G401 (cell line): ENCODE data around the gene GLB1L. TPM values are rescaled to one million over a fixed set of nuclear protein-coding genes. Genes with fewer than 3 reads are reported as not detected.
"Not testable (repeated sequence)": the region's sequence is repeated elsewhere in the genome, so short reads cannot be mapped to it uniquely, and the experiment has no call there.

Source experiments
- DNase-seq: peaks from one replicate; pipeline ENCODE4 v3.0.0-alpha.2; 2015; ENCODE audit warnings: low spot score
- in situ Hi-C: cut with HindIII; loops from 2 replicates; pipeline ENCODE4 v1.10.0; 2016; ENCODE audit warnings: low sequenced_read_pairs, mixed read lengths
- total RNA-seq: library from RNA; depleted of rRNA; stranded (reverse); fragments of >200 nt; shearing (Covaris generic); gene quantifications from 2 replicates; pipeline ENCODE4 v1.2.3, GENCODE V29; 2014

GLB1L gene
- total RNA-seq, 1 experiment from 2014 or later = 6.4 TPM

DNA sequence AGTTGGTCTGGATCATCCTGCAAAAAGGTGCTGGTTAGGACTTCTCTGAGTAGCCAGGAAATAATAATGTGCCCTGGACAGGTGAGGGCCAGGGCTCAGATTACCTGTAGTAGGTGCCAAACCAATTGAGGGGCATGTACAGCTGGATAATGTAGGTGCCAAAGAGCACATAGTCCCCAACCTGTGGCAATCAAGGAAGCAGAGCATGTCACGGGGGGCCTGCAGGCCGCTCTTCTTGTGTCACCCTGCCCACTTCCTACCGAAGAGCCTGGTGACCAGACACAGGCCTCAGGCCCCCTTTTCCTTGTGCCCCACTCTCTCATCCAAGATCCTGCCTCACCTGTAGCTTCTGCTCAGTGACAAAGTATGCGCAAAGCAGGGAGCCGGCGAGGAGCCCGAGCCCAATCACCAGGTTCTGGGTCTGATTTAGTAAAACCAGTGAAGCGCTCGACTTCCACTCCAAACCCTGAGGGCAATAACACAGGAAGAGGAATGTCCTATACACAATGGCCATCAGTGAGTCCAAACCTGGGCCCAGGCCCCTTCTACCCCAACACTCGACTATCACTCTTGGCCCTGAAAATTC is 31.7 kb downstream of the GLB1L start:
- in situ Hi-C loops = no loop called here
- no peak for DNase-seq

DNA sequence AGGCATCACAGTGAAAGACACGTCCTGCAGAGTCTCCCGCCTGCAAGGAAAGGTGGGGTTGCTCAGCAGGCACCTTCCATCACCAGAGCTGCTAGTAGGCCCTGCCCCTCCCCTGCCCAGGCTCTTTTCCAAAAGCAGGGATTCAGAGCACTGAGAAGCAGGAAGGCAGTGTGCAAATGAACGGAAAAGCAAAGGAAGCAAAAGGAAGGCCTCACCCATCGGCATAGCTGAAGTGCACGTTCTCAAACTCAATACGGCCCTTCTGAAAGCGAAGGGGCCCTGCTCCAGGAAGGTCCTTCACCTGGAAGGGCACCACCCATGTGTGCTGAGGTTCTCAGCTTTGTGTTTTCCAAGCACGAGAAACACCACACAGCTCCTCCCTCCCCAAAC is 32.2 kb downstream of the GLB1L start:
- in situ Hi-C loops = no loop called here
- DNase-seq = no peak

DNA sequence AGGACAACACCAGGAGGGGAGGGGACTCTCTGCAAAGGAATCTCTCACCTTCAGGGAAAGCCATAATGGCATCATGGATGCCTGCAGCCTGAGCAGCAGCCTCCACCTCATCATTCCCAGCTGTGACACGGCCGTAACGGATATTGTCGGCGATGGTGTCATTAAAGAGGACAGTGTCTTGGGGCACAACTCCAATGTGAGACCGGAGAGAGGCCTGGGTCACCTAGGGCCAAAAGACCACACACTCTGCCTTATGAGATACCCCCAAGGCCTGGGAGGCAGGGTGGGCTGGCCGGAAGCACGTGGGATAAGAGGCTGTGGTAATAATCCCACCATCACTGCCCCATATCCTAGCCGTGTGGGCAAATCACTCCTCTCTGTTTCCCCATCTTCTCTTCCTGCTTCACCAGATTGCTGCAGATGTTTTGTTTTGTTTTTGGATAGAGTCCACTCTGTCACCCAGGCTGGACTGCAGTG is 34.3 kb downstream of the GLB1L start:
- DNase-seq = no peak
- in situ Hi-C loops = no loop called here

DNA sequence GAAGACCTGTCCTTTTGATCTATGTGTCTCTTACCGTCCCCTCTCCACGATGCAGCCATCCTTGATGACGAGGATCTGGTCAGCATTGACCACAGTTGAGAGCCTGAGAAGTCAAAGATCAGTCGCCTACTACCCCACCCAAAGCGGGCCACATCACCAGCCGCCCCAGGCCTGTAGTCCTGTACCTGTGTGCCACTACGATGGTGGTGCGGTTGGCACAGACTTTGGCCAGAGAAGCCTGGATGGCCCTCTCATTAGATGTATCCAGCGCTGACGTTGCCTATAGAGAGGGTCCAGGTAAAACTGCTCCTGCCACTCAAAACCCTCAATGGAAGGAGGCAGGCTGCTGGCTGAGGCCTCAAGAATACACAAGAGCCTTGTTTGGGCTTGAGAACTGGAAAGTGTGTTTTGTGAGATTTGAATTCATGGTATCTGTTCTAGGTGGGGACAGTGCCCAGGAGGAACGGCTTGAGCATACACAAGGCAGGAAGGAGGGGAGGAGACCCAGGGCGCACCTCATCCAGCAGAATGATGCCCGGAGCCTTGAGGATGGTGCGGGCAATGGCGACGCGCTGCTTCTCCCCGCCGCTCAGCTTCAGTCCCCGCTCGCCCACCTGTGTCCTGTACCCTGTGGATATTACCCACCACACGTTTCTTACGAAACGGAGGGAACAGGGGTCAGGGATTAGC is 34.9 kb downstream of the GLB1L start:
- in situ Hi-C loops = no loop called here
- DNase-seq = no peak

DNA sequence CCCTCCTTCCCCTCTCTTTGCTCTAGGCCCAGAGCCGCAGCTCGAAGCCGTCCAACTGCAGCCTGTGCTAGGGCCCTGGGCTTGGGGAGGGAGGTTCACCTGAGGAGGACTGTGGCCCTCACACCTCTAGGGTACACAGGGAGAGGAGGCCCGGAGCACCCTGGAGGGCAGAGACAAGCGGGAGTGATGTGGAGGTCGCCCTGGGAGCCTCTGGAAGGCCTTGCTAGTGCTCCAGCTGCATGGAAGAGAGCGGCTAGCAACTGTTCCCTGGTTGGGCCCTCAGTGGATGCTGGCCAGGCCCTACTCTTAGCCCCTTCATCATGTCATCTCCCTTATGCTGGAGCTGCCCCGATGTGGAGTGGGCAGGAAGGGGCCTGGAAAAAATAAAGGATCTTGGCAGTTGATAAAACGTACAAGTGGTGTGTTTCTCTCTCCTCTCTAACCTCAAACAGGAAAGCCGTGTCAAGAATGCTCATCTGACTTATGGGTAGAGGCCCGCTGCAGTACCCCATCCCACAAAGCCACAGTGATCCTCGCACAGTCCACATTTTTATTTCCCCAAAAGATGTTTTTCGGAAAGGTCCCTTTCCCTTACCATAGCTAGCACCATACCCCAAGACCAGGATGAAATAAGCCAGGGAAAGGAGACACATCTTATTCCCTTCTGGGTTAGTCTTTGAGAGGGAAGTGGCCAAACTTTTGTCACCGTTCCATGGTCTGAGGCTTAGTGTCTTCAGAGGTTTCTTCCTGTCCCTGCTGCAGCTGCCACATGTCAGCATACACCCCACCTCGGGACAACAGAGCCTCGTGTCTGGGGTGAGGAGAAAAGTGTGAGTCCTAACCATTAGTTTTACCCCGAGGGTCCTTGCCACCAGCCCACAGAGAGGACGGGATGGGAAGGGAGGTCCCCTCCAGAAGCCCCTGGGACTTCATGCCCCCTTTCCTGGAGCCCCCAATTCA is 35.7 kb downstream of the GLB1L start:
- in situ Hi-C loops = no loop called here
- DNase-seq = no peak

DNA sequence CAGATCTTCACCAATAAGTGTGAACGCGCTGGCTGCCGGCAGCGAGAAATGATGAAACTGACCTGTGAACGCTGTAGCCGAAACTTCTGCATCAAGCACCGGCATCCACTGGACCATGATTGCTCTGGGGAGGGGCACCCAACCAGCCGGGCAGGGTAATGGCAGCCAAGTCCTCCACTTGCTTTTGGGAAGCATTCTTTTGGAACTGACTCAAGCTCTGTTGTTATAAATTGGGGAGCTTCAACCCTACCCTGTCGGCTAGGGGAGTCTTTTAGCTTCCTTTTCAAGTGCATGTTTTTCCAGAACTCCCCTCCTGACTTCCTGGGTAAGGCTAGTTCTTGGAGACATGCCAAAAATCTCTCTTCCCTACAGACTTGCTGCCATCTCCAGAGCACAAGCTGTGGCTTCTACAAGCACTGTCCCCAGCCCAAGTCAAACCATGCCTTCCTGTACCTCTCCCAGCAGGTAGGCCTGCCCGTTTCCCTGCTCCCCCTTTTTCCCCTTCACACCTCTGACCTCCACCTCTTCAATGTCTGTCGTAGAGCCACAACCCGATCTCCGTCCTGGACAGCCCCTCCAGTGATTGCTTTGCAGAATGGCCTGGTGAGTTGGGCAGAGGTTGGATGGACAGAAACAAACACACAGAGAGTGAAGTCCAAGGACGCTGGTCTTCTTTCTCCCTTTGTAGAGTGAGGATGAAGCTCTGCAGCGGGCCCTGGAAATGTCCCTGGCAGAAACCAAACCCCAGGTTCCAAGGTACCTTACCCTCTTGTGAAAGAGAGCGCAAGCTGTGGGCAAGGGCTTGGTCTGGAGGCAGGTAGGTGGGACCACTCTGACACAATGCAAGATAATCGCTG is 37.1 kb downstream of the GLB1L start:
- in situ Hi-C loops = no loop called here
- DNase-seq = peak; percentile 56

DNA sequence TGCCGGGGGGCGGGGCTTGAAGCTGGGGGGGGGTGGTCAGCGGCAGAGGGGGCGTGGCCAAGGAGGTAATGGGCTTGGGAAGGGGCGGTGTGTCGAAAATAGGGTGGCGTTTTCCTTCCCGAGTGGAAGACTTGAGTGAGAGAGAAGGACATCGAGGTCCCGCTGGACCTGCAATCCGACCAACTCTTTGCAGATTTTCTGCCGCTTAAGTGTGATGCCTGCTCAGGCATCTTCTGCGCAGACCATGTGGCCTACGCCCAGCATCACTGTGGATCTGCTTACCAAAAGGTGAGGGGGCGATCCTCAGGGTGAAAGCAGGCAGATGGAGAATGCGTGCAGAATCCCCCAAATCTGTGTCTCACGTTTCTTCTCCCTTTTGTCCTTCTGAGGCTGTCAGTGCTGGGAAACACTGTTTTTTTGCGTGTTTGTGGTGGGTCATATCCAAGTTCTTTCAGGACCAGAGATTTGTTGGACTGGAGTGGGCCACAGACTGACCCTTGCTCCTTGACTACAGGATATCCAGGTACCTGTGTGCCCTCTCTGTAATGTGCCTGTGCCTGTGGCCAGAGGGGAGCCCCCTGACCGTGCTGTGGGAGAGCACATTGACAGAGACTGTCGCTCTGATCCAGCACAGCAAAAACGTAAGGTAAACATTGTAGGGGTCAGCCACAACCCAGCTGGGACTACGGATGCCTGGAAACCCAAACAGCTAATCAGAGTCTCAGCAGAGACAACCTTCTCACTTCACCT is 37.9 kb downstream of the GLB1L start:
- in situ Hi-C loops = no loop called here

DNA sequence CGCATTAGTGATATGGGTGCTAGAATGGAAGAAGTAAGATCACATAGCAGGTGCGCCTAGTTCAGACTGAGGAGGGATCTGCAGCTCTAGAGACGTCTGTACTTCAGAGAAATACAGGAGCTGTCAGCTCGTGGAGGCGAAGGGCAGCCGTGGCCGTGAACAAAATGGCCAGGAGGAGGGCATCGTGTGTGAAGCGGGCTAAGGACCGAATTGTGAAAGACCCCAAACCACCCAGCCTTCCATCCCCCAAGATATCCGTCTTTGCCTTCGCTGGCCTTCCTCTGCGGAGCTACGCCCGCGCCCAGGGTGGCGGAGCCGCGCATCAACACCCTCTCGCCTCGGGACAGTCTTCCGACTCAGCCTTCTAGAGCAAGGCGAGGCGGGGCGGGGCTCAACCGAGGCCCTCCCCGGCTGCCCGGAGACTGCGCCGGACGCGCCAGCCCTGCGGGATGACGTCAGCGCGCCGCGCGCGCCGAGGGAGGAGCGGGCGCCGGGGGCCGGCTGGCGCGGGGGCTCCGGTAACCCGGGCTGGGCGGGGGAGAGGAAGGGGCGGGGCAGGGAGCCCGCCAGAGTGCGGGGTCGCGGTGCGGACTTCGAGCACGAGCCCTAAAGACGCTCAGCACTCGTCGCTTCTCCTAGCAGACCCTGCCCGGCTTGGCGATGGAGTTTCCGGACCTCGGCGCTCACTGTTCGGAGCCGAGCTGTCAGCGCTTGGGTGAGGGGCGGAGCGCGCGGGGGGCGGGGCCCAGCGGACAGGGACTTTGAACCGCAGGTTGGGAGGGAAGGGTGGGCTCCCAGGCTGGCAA is 38.7 kb downstream of the GLB1L start, which contains the start of gene ZFAND2B:
ZFAND2B (plus strand) TSS at position 455 of the 806 bp plus-strand sequence; CDS start at position 661, 206 bp downstream.
- in situ Hi-C loops = no loop called here
- peak; percentile 94 for DNase-seq

More for the DNA sequence above, 37.9 kb downstream of the GLB1L start:
- peak; percentile 75 for DNase-seq

DNA sequence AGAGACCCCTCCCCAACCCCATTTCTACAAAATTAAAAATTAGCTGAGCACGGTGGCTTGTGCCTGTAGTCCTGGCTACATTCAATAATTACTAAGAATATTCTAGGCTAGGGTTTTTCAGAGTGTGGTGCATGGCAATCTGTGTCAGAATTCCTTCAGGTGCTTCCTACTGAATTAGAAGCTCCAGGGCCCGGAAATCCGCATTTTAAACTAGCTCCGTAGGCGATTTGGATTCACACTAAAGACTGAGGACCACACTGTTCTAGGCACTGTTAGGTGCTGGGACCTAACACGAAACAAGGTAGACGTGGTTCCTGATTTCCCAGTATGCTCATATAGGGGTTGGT is 39.3 kb downstream of the GLB1L start:
- in situ Hi-C loops = no loop called here
- DNase-seq = no peak

DNA sequence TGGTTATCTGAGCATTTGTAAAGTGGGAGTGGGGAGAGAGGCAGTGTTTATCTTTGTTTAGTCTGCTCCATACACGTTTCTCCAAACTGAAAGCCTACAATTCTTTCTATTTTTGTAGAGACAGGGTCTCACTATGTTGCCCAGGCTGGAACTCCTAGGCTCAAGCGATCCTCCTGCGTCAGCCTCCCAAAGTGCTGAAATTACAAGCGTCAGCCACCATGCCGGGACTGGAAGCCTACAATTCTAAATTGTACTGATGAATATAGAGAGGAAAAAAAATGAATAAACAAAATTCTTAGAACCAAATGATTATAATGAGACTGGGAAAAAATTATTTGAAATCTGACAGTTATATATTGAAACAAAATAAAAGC is 40.1 kb downstream of the GLB1L start:
- no peak for DNase-seq
- in situ Hi-C loops = no loop called here

DNA sequence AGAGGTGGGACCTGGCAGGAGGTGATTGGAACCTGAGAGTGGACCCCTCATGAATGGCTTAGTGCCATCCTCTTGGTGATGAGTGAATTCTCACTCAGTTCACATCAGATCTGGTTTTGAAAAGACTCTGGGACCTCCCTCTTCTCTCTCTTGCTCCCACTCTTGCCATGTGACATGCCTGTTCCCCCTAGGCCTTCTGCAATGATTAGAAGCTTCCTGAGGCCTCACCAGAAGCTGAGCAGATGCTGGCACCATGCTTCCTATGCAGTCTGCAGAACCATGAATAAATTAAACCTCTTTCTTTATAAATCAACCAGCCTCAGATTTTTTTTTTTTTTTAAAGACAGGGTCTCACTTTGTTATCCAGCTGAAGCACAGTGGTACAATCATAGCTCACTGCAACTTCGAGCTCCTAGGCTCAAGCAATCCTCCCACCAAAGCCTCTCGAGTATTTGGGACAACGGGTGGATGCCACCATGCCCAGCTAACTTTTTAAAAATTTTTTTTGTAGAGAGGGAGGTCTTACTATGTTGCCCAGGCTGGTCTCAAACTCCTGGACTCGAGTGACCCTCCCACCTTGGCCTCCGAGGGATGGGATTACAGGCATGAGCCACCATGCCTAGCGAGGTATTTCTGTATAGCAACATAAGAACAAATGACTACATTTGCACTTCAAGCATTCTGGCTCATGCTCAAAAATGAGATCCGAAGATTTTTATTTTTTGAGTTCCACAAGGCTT is 40.6 kb downstream of the GLB1L start:
- in situ Hi-C loops = no loop called here
- DNase-seq = no peak

DNA sequence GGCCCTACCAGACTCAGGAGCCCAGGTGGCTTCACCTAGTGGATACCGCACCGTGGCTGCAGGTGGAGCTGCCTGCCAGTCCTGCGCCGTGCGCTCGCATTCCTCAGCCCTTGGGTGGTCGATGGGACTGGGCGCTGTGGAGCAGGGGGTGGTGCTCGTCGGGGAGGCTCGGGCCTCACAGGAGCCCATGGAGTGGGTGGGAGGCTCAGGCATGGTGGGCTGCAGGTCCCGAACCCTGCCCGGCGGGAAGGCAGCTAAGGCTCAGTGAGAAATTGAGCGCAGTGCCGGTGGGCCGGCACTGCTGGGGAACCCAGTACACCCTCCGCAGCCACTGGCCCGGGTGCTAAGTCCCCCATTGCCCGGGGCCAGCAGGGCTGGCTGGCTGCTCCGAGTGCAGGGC is 43.9 kb downstream of the GLB1L start:
- DNase-seq, in situ Hi-C loops: not testable (repeated sequence)

DNA sequence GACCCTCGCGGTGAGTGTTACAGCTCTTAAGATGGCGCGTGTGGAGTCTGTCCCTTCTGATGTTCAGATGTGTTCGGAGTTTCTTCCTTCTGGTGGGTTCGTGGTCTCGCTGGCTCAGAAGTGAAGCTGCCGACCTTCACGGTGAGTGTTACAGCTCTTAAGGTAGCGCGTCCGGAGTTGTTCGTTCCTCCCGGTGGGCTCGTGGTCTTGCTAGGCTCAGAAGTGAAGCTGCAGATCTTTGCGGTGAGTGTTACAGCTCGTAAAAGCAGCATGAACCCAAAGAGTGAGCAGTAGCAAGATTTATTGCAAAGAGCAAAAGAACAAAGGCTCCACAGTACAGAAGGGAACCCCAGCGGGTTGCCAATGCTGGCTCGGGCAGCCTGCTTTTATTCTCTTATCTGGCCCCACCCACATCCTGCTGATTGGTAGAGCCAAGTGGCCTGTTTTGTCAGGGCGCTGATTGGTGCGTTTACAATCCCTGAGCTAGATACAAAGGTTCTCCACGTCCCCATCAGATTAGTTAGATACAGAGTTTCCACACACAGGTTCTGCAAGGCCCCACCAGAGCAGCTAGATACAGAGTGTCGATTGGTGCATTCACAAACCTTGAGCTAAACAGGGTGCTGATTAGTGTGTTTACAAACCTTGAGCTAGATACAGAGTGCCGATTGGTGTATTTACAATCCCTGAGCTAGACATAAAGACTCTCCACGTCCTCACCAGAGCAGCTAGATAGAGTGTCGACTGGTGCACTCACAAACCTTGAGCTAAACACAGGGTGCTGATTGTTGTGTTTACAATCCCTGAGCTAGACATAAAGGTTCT is 44.5 kb downstream of the GLB1L start:
- in situ Hi-C loops, DNase-seq: not testable (repeated sequence)

DNA sequence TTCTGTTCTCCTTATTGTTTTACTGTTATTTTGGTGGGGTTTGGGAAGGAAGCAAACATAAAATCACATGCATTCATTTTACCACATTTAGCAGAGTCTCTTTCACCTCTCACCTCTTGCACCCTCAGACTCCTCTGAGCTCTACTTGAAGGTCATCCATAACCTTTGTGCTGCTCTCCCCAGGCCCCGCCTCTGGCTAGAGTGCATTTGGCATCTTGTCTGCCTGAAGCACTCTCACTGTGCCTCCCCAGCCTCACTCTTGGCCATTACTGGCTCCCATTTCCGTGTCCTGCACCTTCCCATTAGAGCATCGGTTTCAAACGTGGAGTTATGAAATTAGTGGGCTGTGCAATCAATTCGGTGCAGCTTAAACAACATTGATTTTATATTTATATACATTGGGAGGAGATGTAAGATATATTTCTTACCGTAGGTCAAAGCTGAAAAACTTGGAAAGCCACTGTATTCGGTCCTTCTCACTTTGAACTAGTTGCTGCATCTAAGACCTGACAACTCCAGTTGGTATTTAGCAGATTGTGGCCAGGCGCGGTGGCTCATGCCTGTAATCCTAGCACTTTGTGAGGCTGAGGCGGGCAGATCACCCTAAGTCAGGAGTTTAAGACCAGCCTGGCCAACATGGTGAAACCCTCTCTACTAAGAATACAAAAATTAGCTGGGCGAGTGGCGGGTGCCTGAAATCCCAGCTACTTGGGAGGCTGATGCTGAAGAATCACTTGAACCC is 45.6 kb downstream of the GLB1L start:
- in situ Hi-C loops = no loop called here
- no peak for DNase-seq

DNA sequence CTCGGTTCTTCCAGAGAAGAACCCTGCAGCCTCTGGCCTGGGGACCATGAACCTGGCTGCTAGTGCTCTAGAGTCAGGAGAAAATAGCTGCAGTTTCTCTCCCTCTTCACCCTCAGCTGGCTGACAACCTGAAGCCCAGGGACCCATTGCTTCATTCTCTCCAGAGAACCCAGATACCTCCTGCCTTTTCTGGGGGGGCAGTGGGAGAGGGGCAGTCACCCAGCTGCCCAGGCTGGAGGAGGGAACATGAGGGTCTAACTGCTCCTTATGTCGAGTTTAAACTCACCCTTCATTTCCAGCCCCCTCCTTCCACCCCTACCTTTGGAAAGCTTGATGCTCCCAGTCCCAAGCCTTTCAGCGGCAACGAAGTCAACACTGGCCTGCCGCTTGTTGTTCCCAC is 46.3 kb downstream of the GLB1L start:
- in situ Hi-C loops = no loop called here
- DNase-seq = no peak

DNA sequence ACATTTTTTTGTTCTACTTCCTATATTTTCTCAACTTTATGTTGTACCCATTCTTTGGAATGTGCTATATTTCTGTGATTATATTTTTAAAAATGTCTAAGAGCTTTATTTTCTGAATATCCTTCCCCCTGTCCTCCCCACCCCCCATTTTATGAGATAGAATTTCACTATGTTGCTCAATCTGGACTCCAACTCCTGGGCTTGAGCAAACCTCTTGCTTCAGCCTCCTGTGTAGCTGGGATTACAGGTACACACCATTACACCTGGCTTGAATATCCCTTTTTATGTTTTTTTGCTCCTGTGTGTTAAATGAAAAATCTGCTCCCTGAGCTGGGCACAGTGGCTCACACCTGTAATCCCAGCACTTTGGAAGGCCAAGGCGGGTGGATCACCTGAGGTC is 47.9 kb downstream of the GLB1L start:
- no peak for DNase-seq
- in situ Hi-C loops = no loop called here
